ENCODE data around the gene TGFBR3L. TPM values are rescaled to one million over a fixed set of nuclear protein-coding genes. Genes with fewer than 3 reads are reported as not detected.

Gene TGFBR3L
- total RNA-seq, 3 donors from 2014 or later (not counting 1 experiment from before 2014, with no cell fraction given), result 3.5 to 4.6 (median 4.4) TPM

- Mint-ChIP-seq H3K27ac (no peak overlapping the region), H3K4me3 (no peak overlapping the region), H3K27me3 (ENCODE audit: low read depth in 2 of 2) (peaks cover 0 to 12% of the 10 kb centered on the region in 2 donors), H3K9me3 (no peaks in the 10 kb centered on the region), H3K36me3 (no peaks in the 10 kb centered on the region), H3K4me1 (peaks cover 0 to 4% of the 10 kb centered on the region in 2 donors)
- H3K9me3 ChIP-seq (ENCODE audit: control insufficient read depth, insufficient read depth, low read length), result no peaks in the 10 kb centered on the region
- no peak for ATAC-seq
- TF ChIP-seq CTCF (IDR thresholded peaks at IDR 0.05), result no peak
- no peak overlapping the region for H3K4me3 ChIP-seq (ENCODE audit: low read length)
- WGBS (ENCODE audit: insufficient coverage), result 83% methylated on average over 18 of the region's 18 CpGs
- peaks cover 8% of the 10 kb centered on the region for H3K4me1 ChIP-seq (ENCODE audit: control insufficient read depth, insufficient read depth, low read length)
- H3K27me3 ChIP-seq (ENCODE audit: control insufficient read depth, insufficient read depth, low read length), result peaks cover 6% of the 10 kb centered on the region
- no peaks in the 10 kb centered on the region for H3K36me3 ChIP-seq (ENCODE audit: control insufficient read depth, insufficient read depth, low read length)
- H3K27ac ChIP-seq (ENCODE audit: low read length), result no peak overlapping the region
- intact Hi-C loops (cut with micrococcal nuclease), result no loop called here
- no peak for DNase-seq
Observed at GRCh38 chr19:7879111-7879807, 35.4 kb upstream of the TGFBR3L start.

DNA sequence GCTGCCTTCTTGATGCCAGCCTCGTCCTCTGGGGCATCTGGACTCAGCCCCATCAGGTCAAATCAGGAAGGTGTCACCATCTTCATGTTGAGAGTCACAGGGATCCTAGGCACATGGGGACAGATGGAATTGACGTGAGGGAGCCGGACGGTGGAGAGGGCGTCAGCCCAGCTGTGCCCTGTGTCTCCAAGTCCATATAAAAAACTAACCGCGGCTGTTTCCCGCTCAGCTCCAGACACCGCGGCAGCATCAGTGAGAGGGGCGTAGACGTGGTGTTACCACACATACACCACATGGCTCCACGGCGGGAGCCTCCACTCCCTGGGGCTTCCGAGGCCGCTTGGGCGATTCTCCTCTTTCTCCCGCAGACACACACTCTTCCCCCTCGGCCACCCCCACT lies 34.8 kb upstream of the TGFBR3L start:
- DNase-seq (no peak), ATAC-seq (no peak)
- WGBS (ENCODE audit: insufficient coverage), result 92% methylated on average over 14 of the region's 19 CpGs
- Histone ChIP-seq H3K4me3 (ENCODE audit: low read length) (no peak overlapping the region), H3K4me1 (ENCODE audit: control insufficient read depth, insufficient read depth, low read length) (peaks cover 2% of the 10 kb centered on the region), H3K36me3 (ENCODE audit: control insufficient read depth, insufficient read depth, low read length) (no peaks in the 10 kb centered on the region), H3K9me3 (ENCODE audit: control insufficient read depth, insufficient read depth, low read length) (no peaks in the 10 kb centered on the region), H3K27me3 (ENCODE audit: control insufficient read depth, insufficient read depth, low read length) (peaks cover 2% of the 10 kb centered on the region), H3K27ac (ENCODE audit: low read length) (no peak overlapping the region)
- no peaks in the 10 kb centered on the region for H3K36me3 Mint-ChIP-seq
- peaks cover 0 to 8% of the 10 kb centered on the region in 2 donors for H3K27me3 Mint-ChIP-seq (ENCODE audit: low read depth in 2 of 2)
- no peaks in the 10 kb centered on the region for H3K9me3 Mint-ChIP-seq
- no peak overlapping the region for H3K4me3 Mint-ChIP-seq
- no peak overlapping the region for H3K27ac Mint-ChIP-seq
- intact Hi-C loops (cut with micrococcal nuclease), result no loop called here
- no peak for TF ChIP-seq CTCF (IDR thresholded peaks at IDR 0.05)
- H3K4me1 Mint-ChIP-seq, result peaks cover 0 to under 1% of the 10 kb centered on the region in 2 donors

DNA sequence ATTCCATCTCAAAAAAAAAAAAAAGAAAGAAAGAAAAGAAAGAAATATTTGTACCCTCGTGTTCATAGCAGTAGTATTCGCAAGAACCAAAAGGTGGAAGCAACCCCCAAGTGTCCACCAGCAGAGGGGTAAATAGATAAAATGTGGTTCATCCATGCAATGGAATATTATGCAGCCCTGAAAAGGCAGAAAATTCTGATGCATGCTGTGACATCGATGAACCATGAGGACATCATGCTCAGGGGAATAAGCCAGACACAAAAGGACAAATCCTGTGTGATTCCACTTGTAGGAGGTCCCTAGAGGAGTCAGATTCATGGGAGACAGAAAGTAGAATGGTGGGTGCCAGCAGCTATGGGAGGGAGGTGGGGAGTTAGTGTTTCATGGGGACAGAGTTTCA lies 32.7 kb upstream of the TGFBR3L start:
- peaks cover 0 to 6% of the 10 kb centered on the region in 2 donors for H3K27me3 Mint-ChIP-seq (ENCODE audit: low read depth in 2 of 2)
- H3K36me3 ChIP-seq (ENCODE audit: control insufficient read depth, insufficient read depth, low read length), result no peaks in the 10 kb centered on the region
- H3K27me3 ChIP-seq (ENCODE audit: control insufficient read depth, insufficient read depth, low read length), result no peaks in the 10 kb centered on the region
- no peaks in the 10 kb centered on the region for H3K9me3 Mint-ChIP-seq
- H3K27ac Mint-ChIP-seq, result no peak overlapping the region
- no peaks in the 10 kb centered on the region for H3K4me1 Mint-ChIP-seq
- H3K36me3 Mint-ChIP-seq, result no peaks in the 10 kb centered on the region
- DNase-seq (no peak), ATAC-seq (no peak)
- intact Hi-C loops (cut with micrococcal nuclease), result no loop called here
- no peak for TF ChIP-seq CTCF (IDR thresholded peaks at IDR 0.05)
- no peaks in the 10 kb centered on the region for H3K9me3 ChIP-seq (ENCODE audit: control insufficient read depth, insufficient read depth, low read length)
- H3K4me3 ChIP-seq (ENCODE audit: low read length), result no peak overlapping the region
- H3K27ac ChIP-seq (ENCODE audit: low read length), result no peak overlapping the region
- H3K4me3 Mint-ChIP-seq, result no peak overlapping the region
- no peaks in the 10 kb centered on the region for H3K4me1 ChIP-seq (ENCODE audit: control insufficient read depth, insufficient read depth, low read length)
- 98% methylated on average over 3 of the region's 3 CpGs for WGBS (ENCODE audit: insufficient coverage)

GRCh38 chr19:7883105-7883504 lies 31.5 kb upstream of the TGFBR3L start:
- no peak overlapping the region for H3K4me3 Mint-ChIP-seq
- Histone ChIP-seq H3K27ac (ENCODE audit: low read length) (no peak overlapping the region), H3K9me3 (ENCODE audit: control insufficient read depth, insufficient read depth, low read length) (no peaks in the 10 kb centered on the region), H3K4me1 (ENCODE audit: control insufficient read depth, insufficient read depth, low read length) (no peaks in the 10 kb centered on the region), H3K4me3 (ENCODE audit: low read length) (no peak overlapping the region), H3K36me3 (ENCODE audit: control insufficient read depth, insufficient read depth, low read length) (no peaks in the 10 kb centered on the region), H3K27me3 (ENCODE audit: control insufficient read depth, insufficient read depth, low read length) (peaks cover 8% of the 10 kb centered on the region)
- TF ChIP-seq CTCF (IDR thresholded peaks at IDR 0.05), result no peak
- no peak overlapping the region for H3K27ac Mint-ChIP-seq
- DNase-seq (no peak), ATAC-seq (no peak)
- H3K27me3 Mint-ChIP-seq (ENCODE audit: low read depth in 2 of 2), result peaks cover 0 to 10% of the 10 kb centered on the region in 2 donors
- H3K36me3 Mint-ChIP-seq, result no peaks in the 10 kb centered on the region
- intact Hi-C loops (cut with micrococcal nuclease), result no loop called here
- no peaks in the 10 kb centered on the region for H3K9me3 Mint-ChIP-seq
- no peaks in the 10 kb centered on the region for H3K4me1 Mint-ChIP-seq
- WGBS (ENCODE audit: insufficient coverage), result 98% methylated on average over 4 of the region's 4 CpGs
